ENCODE measurements around the gene CSF3. TPM values are rescaled to one million over a fixed set of nuclear protein-coding genes. Genes with fewer than 3 reads are reported as not detected.

CSF3 gene, protein sequence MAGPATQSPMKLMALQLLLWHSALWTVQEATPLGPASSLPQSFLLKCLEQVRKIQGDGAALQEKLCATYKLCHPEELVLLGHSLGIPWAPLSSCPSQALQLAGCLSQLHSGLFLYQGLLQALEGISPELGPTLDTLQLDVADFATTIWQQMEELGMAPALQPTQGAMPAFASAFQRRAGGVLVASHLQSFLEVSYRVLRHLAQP
- total RNA-seq, result under 1 TPM in 1 of 2 donors, not detected in 1; 0.59 TPM
- polyA plus RNA-seq (ENCODE audit: insufficient read length in 2 of 2), result not detected
- long read RNA-seq, donor 1, result 0 reads
- long read RNA-seq, donor 2, result 0 reads
- long read RNA-seq, donor 3, result 0 reads
- long read RNA-seq, donor 4, result 0 reads

DNA sequence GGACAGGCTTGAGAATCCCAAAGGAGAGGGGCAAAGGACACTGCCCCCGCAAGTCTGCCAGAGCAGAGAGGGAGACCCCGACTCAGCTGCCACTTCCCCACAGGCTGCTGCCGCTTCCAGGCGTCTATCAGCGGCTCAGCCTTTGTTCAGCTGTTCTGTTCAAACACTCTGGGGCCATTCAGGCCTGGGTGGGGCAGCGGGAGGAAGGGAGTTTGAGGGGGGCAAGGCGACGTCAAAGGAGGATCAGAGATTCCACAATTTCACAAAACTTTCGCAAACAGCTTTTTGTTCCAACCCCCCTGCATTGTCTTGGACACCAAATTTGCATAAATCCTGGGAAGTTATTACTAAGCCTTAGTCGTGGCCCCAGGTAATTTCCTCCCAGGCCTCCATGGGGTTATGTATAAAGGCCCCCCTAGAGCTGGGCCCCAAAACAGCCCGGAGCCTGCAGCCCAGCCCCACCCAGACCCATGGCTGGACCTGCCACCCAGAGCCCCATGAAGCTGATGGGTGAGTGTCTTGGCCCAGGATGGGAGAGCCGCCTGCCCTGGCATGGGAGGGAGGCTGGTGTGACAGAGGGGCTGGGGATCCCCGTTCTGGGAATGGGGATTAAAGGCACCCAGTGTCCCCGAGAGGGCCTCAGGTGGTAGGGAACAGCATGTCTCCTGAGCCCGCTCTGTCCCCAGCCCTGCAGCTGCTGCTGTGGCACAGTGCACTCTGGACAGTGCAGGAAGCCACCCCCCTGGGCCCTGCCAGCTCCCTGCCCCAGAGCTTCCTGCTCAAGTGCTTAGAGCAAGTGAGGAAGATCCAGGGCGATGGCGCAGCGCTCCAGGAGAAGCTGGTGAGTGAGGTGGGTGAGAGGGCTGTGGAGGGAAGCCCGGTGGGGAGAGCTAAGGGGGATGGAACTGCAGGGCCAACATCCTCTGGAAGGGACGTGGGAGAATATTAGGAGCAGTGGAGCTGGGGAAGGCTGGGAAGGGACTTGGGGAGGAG lies at the start of gene CSF3:
Gene CSF3 (plus strand): TSS at position 436 of the 993 bp plus-strand sequence. CDS start 35 bp downstream, at position 471.
- Histone ChIP-seq H3K27me3 (ENCODE audit: control insufficient read depth, insufficient read depth, low read length) (no peaks in the 10 kb centered on the region), H3K4me3 (ENCODE audit: low read depth, low read length) (no peak within 1 kb of the TSS), H3K9me3 (ENCODE audit: control insufficient read depth, insufficient read depth, low read length) (no peaks in the 10 kb centered on the region), H3K36me3 (ENCODE audit: control insufficient read depth, insufficient read depth, low read length) (peaks cover 40% of the 10 kb centered on the region), H3K27ac (ENCODE audit: low read depth, low read length) (no peak within 1 kb of the TSS), H3K4me1 (ENCODE audit: control insufficient read depth, insufficient read depth, low read length) (peaks cover 46% of the 10 kb centered on the region)
- 63% methylated on average over 13 of the region's 20 CpGs for WGBS (ENCODE audit: insufficient coverage)
- no peak for DNase-seq (ENCODE audit: low read depth in 4 of 6, low spot score in 6 of 6)

DNA sequence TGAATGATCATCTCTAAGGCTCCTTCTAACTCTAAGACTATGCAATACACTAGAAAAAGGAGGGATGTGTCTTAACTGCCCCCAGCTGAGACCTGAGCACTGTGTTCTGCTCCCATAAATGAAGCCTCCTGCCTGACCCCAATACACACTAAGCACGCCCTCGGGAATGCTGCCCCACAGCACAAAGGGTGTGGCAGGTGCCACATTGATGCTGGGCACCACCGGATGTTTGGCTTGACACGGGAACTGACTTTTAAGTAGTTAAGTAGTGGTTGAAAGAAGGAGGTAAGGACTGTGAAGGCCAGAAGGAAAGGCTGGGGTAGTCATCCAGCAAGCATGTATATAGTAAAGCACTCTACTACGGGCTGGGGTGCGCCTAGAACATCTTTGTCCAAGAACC lies 48.5 kb upstream of the CSF3 start:
- no peaks in the 10 kb centered on the region for H3K9me3 ChIP-seq (ENCODE audit: control insufficient read depth, insufficient read depth, low read length)
- H3K4me1 ChIP-seq (ENCODE audit: control insufficient read depth, insufficient read depth, low read length), result no peaks in the 10 kb centered on the region
- H3K27me3 ChIP-seq (ENCODE audit: control insufficient read depth, insufficient read depth, low read length), result peaks cover 15% of the 10 kb centered on the region
- H3K4me3 ChIP-seq (ENCODE audit: low read depth, low read length), result no peak overlapping the region
- no peaks in the 10 kb centered on the region for H3K36me3 ChIP-seq (ENCODE audit: control insufficient read depth, insufficient read depth, low read length)
- DNase-seq (ENCODE audit: low read depth in 4 of 6, low spot score in 6 of 6), result no peak
- no peak overlapping the region for H3K27ac ChIP-seq (ENCODE audit: low read depth, low read length)
- 79% methylated on average over 4 of the region's 6 CpGs for WGBS (ENCODE audit: insufficient coverage)

DNA sequence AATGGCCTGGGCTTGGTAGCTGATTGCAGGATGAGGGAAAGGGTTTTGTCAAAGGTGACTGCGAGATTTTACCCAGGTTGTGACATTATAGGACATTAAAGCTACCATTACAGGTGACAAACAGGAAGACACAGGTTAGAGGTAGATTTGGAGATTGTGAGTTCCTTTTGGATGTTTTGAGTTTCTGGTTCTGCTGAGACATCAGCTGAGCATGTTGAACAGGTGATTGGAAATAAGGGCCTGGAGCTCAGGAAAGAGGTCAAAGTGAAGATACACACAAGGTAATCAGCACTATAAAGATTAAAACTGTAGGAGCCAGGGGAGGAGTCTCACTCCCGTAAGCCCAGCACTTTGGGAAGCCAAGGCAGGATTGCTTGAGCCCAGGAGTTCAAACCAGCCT lies 46.5 kb upstream of the CSF3 start:
- peaks cover 15% of the 10 kb centered on the region for H3K27me3 ChIP-seq (ENCODE audit: control insufficient read depth, insufficient read depth, low read length)
- H3K27ac ChIP-seq (ENCODE audit: low read depth, low read length), result no peak overlapping the region
- 75% methylated on average over 2 of the region's 2 CpGs for whole genome bisulfite sequencing (ENCODE audit: insufficient coverage)
- no peak for DNase-seq (ENCODE audit: low read depth in 4 of 6, low spot score in 6 of 6)
- no peaks in the 10 kb centered on the region for H3K36me3 ChIP-seq (ENCODE audit: control insufficient read depth, insufficient read depth, low read length)
- H3K4me1 ChIP-seq (ENCODE audit: control insufficient read depth, insufficient read depth, low read length), result no peaks in the 10 kb centered on the region
- H3K4me3 ChIP-seq (ENCODE audit: low read depth, low read length), result no peak overlapping the region
- no peaks in the 10 kb centered on the region for H3K9me3 ChIP-seq (ENCODE audit: control insufficient read depth, insufficient read depth, low read length)

DNA sequence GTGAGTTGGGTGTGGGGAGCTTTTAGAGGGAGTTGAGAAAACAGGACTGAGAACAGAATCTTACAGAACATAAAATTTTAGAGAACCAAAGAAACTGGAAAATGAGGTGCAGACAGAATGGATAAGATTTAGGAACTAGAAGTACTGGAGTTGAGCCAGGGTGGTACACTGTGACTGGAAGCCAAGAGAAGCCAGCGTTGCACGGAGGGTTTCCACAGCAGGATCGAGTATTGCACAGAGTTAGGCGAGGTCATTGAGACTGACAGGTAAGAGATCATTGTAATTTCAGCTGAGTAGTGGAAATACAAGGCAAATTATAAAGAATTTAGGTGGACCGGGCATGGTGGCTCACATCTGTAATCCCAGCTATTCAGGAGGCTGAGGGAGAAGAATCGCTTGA lies 45.9 kb upstream of the CSF3 start:
- Histone ChIP-seq H3K36me3 (ENCODE audit: control insufficient read depth, insufficient read depth, low read length) (no peaks in the 10 kb centered on the region), H3K9me3 (ENCODE audit: control insufficient read depth, insufficient read depth, low read length) (no peaks in the 10 kb centered on the region), H3K4me3 (ENCODE audit: low read depth, low read length) (no peak overlapping the region), H3K27ac (ENCODE audit: low read depth, low read length) (no peak overlapping the region), H3K27me3 (ENCODE audit: control insufficient read depth, insufficient read depth, low read length) (peaks cover 15% of the 10 kb centered on the region), H3K4me1 (ENCODE audit: control insufficient read depth, insufficient read depth, low read length) (no peaks in the 10 kb centered on the region)
- DNase-seq (ENCODE audit: low read depth in 4 of 6, low spot score in 6 of 6), result no peak
- 70% methylated on average over 6 of the region's 6 CpGs for WGBS (ENCODE audit: insufficient coverage)

DNA sequence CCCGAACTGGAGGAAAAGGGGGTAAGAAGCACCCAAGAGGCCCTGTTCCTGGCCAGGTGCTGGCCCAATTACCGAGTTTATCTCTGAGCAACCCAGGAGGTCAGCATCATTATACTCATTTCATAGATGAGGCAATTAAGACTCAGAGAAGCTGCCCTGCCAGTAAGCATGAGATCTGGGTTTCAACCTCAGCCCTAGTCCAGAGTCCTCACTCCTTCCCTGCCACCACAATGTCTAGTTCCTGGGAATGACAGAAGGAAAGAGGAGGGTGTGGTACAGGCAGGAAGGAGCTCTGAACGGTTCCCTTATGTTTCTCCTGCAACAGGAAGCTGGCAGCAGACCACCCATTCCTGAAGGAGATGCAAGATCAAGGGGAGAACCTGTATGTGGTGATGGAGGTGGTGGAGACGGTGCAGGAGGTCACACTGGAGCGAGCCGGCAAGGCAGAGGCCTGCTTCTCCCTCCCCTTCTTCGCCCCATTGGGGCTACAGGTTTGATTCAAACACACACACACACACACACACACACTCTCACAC lies 45.0 kb upstream of the CSF3 start:
- Histone ChIP-seq H3K4me3 (ENCODE audit: low read depth, low read length) (no peak overlapping the region), H3K36me3 (ENCODE audit: control insufficient read depth, insufficient read depth, low read length) (no peaks in the 10 kb centered on the region), H3K4me1 (ENCODE audit: control insufficient read depth, insufficient read depth, low read length) (no peaks in the 10 kb centered on the region), H3K9me3 (ENCODE audit: control insufficient read depth, insufficient read depth, low read length) (no peaks in the 10 kb centered on the region), H3K27me3 (ENCODE audit: control insufficient read depth, insufficient read depth, low read length) (peaks cover 15% of the 10 kb centered on the region), H3K27ac (ENCODE audit: low read depth, low read length) (no peak overlapping the region)
- 80% methylated on average over 1 of the region's 7 CpGs for WGBS (ENCODE audit: insufficient coverage)
- DNase-seq (ENCODE audit: low read depth in 4 of 6, low spot score in 6 of 6), result no peak

DNA sequence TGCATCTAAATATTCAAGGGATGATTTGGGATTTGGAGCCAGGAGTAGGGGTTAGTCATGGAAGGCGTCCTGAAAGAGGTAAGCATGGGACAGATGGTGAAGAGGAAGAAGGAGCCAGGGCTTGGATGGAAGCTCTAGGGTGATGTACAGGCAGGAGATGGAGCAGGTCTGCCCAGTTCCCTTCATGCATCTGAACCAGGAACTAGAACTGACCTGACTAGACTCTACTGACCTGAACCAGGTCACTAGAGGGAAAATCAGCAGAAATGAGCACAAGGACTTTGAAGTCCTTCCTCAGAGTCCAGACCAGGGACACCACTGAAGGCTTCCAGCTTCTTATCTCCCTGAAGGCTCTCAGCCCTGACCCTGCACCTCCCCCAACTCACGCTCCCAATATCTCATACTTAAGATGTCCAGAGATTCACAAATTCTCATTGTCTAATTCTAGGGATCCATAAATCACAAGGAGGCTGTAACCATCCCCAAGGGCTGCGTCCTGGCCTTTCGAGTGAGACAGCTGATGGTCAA lies 44.1 kb upstream of the CSF3 start:
- Histone ChIP-seq H3K9me3 (ENCODE audit: control insufficient read depth, insufficient read depth, low read length) (no peaks in the 10 kb centered on the region), H3K36me3 (ENCODE audit: control insufficient read depth, insufficient read depth, low read length) (no peaks in the 10 kb centered on the region), H3K27me3 (ENCODE audit: control insufficient read depth, insufficient read depth, low read length) (peaks cover 12% of the 10 kb centered on the region), H3K27ac (ENCODE audit: low read depth, low read length) (no peak overlapping the region), H3K4me3 (ENCODE audit: low read depth, low read length) (no peak overlapping the region), H3K4me1 (ENCODE audit: control insufficient read depth, insufficient read depth, low read length) (no peaks in the 10 kb centered on the region)
- WGBS (ENCODE audit: insufficient coverage), result 89% methylated on average over 3 of the region's 4 CpGs
- DNase-seq (ENCODE audit: low read depth in 4 of 6, low spot score in 6 of 6), result no peak

DNA sequence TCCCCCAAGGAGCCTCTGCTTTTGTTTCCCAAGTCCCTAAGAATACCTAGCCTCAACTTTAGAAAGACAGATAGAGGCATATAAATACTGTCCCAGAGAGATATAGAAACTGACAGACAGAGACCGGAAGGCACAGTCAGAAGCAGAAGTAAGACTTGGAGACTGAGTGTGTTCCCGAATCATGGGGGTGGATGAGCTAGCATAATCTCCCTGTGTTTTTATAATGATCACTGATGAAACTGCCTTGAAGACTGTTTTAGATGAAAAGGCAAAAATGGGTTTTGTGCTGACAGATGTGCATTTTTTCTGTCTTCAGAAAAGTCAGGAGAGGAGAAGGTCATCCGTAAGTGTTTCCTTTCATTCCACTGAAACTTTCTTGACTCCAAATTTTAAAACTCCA lies 43.0 kb upstream of the CSF3 start:
- H3K27me3 ChIP-seq (ENCODE audit: control insufficient read depth, insufficient read depth, low read length), result peaks cover 12% of the 10 kb centered on the region
- H3K36me3 ChIP-seq (ENCODE audit: control insufficient read depth, insufficient read depth, low read length), result no peaks in the 10 kb centered on the region
- H3K27ac ChIP-seq (ENCODE audit: low read depth, low read length), result no peak overlapping the region
- 70% methylated on average over 2 of the region's 3 CpGs for WGBS (ENCODE audit: insufficient coverage)
- no peaks in the 10 kb centered on the region for H3K4me1 ChIP-seq (ENCODE audit: control insufficient read depth, insufficient read depth, low read length)
- no peak overlapping the region for H3K4me3 ChIP-seq (ENCODE audit: low read depth, low read length)
- no peak for DNase-seq (ENCODE audit: low read depth in 4 of 6, low spot score in 6 of 6)
- H3K9me3 ChIP-seq (ENCODE audit: control insufficient read depth, insufficient read depth, low read length), result no peaks in the 10 kb centered on the region

DNA sequence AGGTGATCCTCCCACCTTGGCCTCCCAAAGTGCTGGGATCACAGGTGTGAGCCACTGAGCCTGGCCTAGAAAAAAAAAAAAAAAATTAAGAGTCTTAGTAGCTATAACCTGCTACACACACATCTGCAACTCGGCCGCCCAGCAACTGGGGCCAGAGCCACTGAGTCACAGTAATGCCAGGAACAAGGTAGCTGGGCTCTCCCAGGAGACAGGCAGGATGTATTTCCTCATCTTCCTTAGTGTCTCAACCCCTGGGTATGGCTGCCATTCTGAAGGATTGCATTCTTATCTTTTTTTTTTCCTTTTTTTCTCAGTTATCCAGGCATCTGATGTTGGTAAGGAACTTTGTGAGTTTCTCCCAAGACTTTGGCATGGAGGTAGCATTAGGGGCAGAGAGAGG lies 41.7 kb upstream of the CSF3 start:
- H3K4me1 ChIP-seq (ENCODE audit: control insufficient read depth, insufficient read depth, low read length), result no peaks in the 10 kb centered on the region
- no peak for DNase-seq (ENCODE audit: low read depth in 4 of 6, low spot score in 6 of 6)
- no peaks in the 10 kb centered on the region for H3K36me3 ChIP-seq (ENCODE audit: control insufficient read depth, insufficient read depth, low read length)
- H3K4me3 ChIP-seq (ENCODE audit: low read depth, low read length), result no peak overlapping the region
- peaks cover 12% of the 10 kb centered on the region for H3K27me3 ChIP-seq (ENCODE audit: control insufficient read depth, insufficient read depth, low read length)
- no peaks in the 10 kb centered on the region for H3K9me3 ChIP-seq (ENCODE audit: control insufficient read depth, insufficient read depth, low read length)
- H3K27ac ChIP-seq (ENCODE audit: low read depth, low read length), result no peak overlapping the region
- 88% methylated on average over 2 of the region's 2 CpGs for WGBS (ENCODE audit: insufficient coverage)

DNA sequence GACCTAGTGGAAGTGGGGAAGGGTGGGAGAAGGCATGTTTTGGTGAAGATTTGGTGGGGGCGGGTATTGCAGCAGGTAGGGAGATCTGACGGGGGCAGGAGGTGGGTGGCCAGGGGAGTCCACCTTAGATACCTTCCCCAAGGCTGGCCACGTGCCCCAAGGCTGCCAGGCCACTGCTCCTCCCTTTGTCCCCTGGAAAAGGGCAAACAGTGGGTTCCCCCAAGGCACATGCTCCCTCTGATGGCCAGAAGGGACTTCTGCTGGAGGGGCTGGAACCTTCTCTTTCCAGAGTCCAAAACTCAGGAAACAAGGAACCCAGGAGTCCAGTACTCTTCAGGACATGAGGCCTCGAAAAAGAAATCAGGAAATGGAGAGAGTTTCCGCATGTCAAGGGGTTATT lies 40.8 kb upstream of the CSF3 start:
- no peak overlapping the region for H3K4me3 ChIP-seq (ENCODE audit: low read depth, low read length)
- 76% methylated on average over 4 of the region's 5 CpGs for WGBS (ENCODE audit: insufficient coverage)
- no peak for DNase-seq (ENCODE audit: low read depth in 4 of 6, low spot score in 6 of 6)
- peaks cover 12% of the 10 kb centered on the region for H3K27me3 ChIP-seq (ENCODE audit: control insufficient read depth, insufficient read depth, low read length)
- H3K4me1 ChIP-seq (ENCODE audit: control insufficient read depth, insufficient read depth, low read length), result no peaks in the 10 kb centered on the region
- H3K36me3 ChIP-seq (ENCODE audit: control insufficient read depth, insufficient read depth, low read length), result no peaks in the 10 kb centered on the region
- H3K9me3 ChIP-seq (ENCODE audit: control insufficient read depth, insufficient read depth, low read length), result no peaks in the 10 kb centered on the region
- H3K27ac ChIP-seq (ENCODE audit: low read depth, low read length), result no peak overlapping the region

Data from spinal cord (tissue), 10 donors.